G401 (cell line): ENCODE results near the gene FAM47E. TPM values are rescaled to one million over a fixed set of nuclear protein-coding genes. Genes with fewer than 3 reads are reported as not detected.
"Not testable (repeated sequence)": the region's sequence is repeated elsewhere in the genome, so short reads cannot be mapped to it uniquely, and the experiment has no call there.

ENCODE experiments used
- DNase-seq: peaks from one replicate; pipeline ENCODE4 v3.0.0-alpha.2; 2015; ENCODE audit warnings: low spot score
- in situ Hi-C: cut with HindIII; loops from 2 replicates; pipeline ENCODE4 v1.10.0; 2016; ENCODE audit warnings: low sequenced_read_pairs, mixed read lengths
- total RNA-seq: library from RNA; depleted of rRNA; stranded (reverse); fragments of >200 nt; shearing (Covaris generic); gene quantifications from 2 replicates; pipeline ENCODE4 v1.2.3, GENCODE V29; 2014

The FAM47E gene
- total RNA-seq, 1 experiment from 2014 or later = 0.37 TPM

- in situ Hi-C loops = no loop called here
- DNase-seq = no peak
These were observed 32.0 kb upstream of the FAM47E start for GRCh38 chr4:76219299-76220055.

DNA sequence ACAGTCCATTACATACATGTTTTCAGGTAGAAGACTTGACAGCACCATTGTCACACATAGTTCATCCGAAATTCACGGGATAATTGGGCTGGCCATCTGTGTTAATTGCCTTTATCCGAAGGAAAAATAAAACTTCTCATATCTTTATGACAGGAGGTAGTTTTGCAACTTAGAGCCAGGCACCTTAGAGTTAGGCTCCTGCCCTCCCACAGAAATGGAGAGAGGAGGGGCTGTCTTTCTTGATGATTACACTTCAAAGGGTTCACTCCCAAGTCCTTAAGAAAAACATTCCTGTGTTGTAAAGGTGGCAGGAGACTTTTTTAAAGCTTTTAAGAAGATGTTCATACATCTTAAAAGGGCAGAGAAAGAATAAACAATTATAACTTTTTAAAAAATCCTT is 27.4 kb upstream of the FAM47E start:
- in situ Hi-C loops = no loop called here
- no peak for DNase-seq

GRCh38 chr4:76226418-76226817 is 25.1 kb upstream of the FAM47E start:
- DNase-seq = no peak
- in situ Hi-C loops = no loop called here

DNA sequence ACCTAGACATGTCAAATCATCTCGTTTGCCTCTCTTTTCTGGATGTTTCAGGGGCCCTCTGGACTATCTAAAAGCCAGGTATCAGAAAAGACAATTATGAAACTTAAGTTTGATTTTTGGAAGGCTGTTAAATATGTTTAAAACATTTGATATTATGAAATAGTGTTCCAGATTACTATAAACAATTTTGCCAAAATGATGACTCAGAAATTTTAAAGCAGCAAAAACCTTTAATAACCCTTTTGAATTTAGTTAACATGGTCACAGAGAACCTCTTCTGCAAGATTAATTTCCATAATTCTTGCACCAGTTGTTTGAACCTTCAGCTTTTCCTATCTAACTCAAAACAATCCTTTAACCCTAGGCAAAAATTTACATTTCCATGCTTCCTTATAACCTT is 18.8 kb upstream of the FAM47E start:
- in situ Hi-C loops = no loop called here
- no peak for DNase-seq

GRCh38 chr4:76233083-76233482 is 18.4 kb upstream of the FAM47E start:
- DNase-seq = no peak
- in situ Hi-C loops = no loop called here

DNA sequence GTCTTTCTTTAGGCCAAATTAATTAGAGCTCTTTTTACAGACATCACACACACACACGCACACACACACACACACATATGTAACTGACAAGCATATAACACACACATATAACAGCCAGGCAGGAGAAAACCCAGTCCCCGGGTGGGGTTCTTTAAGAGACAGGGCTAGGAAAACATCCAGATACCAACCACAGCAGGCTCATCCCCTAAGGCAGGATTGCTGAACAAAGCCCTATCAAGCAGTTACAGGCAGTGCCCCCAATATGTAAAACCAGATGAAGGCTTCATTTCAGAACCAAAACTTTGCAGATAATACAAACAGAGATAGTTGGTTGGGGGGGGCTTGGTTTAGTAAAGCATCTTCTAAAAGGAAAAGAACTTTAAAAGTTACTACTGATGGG is 18.0 kb upstream of the FAM47E start:
- no peak for DNase-seq
- in situ Hi-C loops = no loop called here

DNA sequence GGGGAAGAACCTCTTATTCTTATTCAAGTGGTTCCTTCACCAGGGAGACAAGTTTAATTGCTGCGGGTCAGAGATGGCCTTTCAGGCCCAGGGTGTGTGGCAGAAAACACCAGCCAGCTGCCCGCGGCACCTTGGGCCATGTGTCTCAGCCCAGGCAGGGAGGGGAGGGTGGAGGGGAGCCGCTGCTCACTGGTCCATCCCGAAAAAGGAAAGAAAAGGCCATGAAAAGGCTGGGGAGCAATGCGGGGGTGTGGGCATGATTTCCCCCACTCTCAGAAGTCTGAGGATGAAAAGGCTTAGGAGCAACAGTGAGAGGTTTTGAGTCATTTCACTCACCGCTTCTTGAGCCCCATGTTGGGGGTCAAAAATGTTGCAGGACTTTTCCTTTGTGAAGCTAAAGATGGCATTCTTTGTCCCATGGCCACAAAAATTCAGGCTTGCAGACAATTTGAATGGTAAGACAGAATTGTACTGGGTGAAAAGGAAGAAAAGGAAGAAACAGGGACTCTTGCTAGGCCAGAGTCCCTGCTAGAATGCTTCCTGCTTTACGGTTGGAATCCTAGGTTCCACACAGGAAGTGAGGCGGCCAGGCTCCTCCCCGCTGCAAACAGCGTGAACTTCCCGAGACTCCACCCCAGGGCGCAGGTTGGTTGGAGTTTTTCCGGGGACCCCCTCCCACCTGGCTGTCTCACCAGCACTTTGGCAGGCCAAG is 17.4 kb upstream of the FAM47E start:
- DNase-seq = no peak
- in situ Hi-C loops = no loop called here

- no peak for DNase-seq
- in situ Hi-C loops = no loop called here
These were observed 16.9 kb upstream of the FAM47E start for GRCh38 chr4:76234679-76235044.

GRCh38 chr4:76235407-76235806 is 16.1 kb upstream of the FAM47E start:
- DNase-seq = no peak
- in situ Hi-C loops = no loop called here

- DNase-seq = no peak
- in situ Hi-C loops = no loop called here
These were observed 15.6 kb upstream of the FAM47E start for GRCh38 chr4:76235915-76236314.

GRCh38 chr4:76238236-76238635 is 13.3 kb upstream of the FAM47E start:
- in situ Hi-C loops = no loop called here
- no peak for DNase-seq

- no peak for DNase-seq
- in situ Hi-C loops = no loop called here
These were observed 12.8 kb upstream of the FAM47E start for GRCh38 chr4:76238701-76239100.

- DNase-seq = no peak
- in situ Hi-C loops = no loop called here
These were observed 11.3 kb upstream of the FAM47E start for GRCh38 chr4:76240236-76240635.

DNA sequence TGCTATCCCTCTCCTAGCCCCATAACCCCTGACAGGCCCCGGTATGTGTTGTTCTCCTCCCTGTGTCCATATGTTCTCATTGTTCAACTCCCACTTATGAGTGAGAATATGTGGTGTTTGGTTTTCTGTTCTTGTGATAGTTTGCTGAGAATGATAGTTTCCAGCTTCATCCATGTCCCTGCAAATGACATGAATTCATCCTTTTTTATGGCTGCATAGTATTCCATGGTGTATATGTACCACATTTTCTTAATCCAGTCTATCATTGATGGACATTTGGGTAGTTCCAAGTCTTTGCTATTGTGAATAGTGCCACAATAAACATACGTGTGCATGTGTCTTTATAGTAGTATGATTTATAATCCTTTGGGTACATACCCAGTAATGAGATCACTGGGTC is 7.6 kb upstream of the FAM47E start:
- in situ Hi-C loops, DNase-seq: not testable (repeated sequence)

DNA sequence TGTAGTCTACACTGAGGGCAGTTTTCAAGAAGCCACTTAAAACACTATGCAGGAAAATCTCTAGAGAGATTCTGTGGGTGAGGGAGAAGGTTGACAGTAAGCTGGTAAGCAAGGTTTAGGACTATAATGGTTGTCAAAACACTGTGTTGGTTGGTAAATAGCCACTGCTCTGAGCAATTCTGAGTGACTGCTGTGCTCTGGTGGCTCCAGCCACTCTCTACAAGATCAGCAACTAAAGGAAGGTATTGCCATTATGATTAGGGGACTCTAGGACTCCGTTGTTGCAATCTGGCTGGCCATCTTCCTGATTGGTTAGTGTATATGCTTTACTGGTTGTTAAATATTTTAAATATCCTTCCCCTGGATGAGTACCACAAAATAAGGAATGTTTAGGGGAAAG is 5.5 kb upstream of the FAM47E start:
- in situ Hi-C loops = no loop called here
- no peak for DNase-seq

GRCh38 chr4:76246852-76247251 is 4.7 kb upstream of the FAM47E start:
- in situ Hi-C loops = no loop called here
- no peak for DNase-seq

DNA sequence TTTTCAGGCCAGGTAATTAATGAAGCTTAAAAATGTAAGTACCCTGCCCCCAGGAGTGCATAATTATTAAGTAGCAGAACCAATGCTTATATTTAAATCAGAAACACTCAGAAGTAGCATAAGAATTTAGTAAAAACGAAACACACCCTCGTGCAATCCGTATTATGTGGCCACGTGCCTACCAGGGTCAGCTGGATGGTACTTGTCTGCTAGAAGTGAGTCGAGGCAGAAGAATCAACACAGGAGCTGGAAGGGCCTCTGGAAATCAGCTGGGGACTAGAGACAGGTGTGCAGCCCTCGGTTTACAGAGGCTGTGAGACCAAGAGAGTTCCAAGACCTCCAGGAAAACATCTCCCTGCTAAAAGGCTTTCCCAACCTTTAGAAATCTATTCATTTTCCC is 559 bp upstream of the FAM47E start:
- no peak for DNase-seq
- in situ Hi-C loops = no loop called here

DNA sequence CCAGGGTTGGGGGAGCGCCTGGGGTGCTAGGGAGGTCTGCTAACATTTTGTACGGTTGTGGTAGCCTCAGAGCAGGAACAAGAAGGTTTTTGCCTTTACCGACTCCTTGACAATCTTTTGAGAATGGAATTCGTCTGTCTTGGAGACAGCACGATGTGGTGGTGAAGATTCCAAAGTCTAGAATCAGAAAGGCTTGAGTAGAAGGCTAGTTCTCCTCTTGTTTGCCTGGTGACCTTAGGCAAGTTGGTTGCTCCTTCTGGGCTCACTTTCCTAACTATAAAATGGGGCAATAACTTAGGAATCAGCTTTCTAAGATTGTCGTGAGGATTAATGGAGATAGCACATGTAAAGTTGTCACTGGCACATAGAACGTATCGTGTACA is 741 bp downstream of the FAM47E start:
- in situ Hi-C loops = no loop called here
- DNase-seq = peak; percentile 20

- DNase-seq = no peak
- in situ Hi-C loops = no loop called here
These were observed 2.0 kb downstream of the FAM47E start for GRCh38 chr4:76253511-76253910.

- in situ Hi-C loops = no loop called here
- no peak for DNase-seq
These were observed 4.5 kb downstream of the FAM47E start for GRCh38 chr4:76256032-76256431.

DNA sequence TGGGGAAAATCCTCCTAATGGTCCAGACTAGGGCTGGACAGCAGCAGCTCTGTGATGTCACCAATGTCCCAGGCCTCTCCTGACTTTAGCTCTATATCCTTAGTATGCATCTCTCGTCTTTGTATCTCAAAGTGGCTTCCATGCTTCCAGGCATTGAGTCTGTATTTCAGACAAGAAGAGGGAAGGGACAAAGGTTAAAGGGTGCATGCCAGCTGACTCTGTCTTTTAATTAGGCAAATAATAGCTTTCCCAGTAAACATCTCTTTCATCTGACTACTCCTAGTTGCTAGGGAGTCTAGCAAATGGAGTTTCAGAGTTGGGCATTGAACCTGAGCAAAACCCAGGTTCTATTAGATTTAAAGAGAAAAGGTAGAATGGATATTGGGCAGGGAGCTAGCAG is 5.4 kb downstream of the FAM47E start:
- in situ Hi-C loops = no loop called here
- DNase-seq = no peak
